ENCODE measurements around the gene RPLP2. TPM values are rescaled to one million over a fixed set of nuclear protein-coding genes. Genes with fewer than 3 reads are reported as not detected.

Gene RPLP2
- total and polyA plus RNA-seq, 2 donors (not counting 1 experiment from before 2014, with no cell fraction given), result 525 to 3,947 TPM

DNA sequence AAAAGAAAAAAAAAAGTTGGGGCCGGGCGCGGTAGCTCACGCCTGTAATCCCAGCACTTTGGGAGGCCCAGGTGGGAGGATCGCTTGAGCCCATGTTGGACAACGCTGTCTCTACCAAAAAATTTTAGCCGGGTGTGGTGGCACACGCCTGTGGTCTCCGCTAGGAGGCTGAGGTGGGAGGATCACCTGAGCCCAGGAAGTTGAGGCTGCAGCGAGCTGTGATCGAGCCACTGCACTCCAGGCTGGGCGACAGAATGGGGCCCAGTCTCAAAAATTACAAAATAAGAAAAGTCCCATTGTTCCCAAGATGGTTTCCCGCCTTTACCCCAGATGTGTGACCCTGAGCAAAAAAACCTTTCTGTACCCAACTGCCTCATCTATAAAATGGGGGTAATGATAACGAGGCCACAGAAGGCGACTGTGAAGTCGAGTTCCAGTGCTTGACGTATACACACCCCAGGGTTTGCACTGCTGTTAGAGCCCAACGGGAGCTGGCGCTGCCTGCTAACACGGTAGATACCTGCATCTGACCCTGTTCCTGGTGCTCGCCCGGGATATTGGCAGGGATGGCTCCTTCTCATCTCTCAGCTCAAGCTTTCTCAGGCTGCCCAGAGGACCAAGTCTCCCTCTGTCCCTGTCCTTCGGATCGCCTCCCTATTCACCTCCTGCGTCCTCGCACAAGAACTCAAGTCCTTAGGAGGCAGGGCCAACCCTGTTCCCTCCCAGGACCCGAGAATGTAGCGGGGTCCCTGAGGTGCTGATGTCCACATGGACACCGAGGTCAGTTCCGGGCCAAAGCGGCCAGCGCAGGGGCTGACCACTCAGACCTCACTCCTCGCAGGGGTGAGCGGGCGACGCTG is 1.1 kb upstream of the RPLP2 start:
- peak overlapping the region in 4 of 5 experiments; percentile 53 to 95 (median 88) for H3K4me3 ChIP-seq (ENCODE audit: control extremely low read depth in 1 of 5, extremely low read depth in 1 of 5, insufficient read depth in 1 of 5, low read depth in 2 of 5, low read length in 4 of 5)
- H2AFZ ChIP-seq (ENCODE audit: insufficient read depth, low read depth, low read length, poor library complexity, severe bottlenecking), result peak overlapping the region; percentile 93
- DNase-seq (no peak), ATAC-seq (ENCODE audit: low read depth) (no peak)
- intact Hi-C loops (cut with micrococcal nuclease), result loop anchor here (1.0 to 5.0 kb wide), 5 partner anchors 10 to 302 kb away; partner anchors contain the start of genes AP2A2, POLR2L, RNH1 and SLC25A22
- 25% methylated on average over 32 of the region's 36 CpGs for WGBS (ENCODE audit: insufficient coverage)
- H3K27ac ChIP-seq (ENCODE audit: low read length in 2 of 2), result peak overlapping the region; percentile 83 to 94
- Mint-ChIP-seq H3K27me3 (no peaks in the 10 kb centered on the region), H3K9me3 (ENCODE audit: insufficient read depth) (no peaks in the 10 kb centered on the region), H3K27ac (peak overlapping the region; percentile 99), H3K4me1 (peaks cover 45% of the 10 kb centered on the region), H3K4me3 (peak overlapping the region; percentile 96)
- H3K9me3 ChIP-seq (ENCODE audit: control extremely low read depth in 1 of 3, control insufficient read depth in 2 of 3, insufficient read depth in 1 of 3, low read length in 2 of 3), result no peaks in the 10 kb centered on the region
- peak overlapping the region; percentile 87 for H3K4me2 ChIP-seq (replicated peaks; ENCODE audit: low read depth, low read length, poor library complexity, severe bottlenecking)
- peaks cover 38% of the 10 kb centered on the region for H3K79me2 ChIP-seq (ENCODE audit: control insufficient read depth, insufficient read depth, low read length)
- peak overlapping the region; percentile 90 for H3K9ac ChIP-seq (ENCODE audit: low read length)
- H3K27me3 ChIP-seq (replicated peaks in 1 of 4; ENCODE audit: control extremely low read depth in 1 of 4, control insufficient read depth in 3 of 4, insufficient read depth in 4 of 4, low read length in 3 of 4), result no peaks in the 10 kb centered on the region
- TF ChIP-seq, protein P1, sequence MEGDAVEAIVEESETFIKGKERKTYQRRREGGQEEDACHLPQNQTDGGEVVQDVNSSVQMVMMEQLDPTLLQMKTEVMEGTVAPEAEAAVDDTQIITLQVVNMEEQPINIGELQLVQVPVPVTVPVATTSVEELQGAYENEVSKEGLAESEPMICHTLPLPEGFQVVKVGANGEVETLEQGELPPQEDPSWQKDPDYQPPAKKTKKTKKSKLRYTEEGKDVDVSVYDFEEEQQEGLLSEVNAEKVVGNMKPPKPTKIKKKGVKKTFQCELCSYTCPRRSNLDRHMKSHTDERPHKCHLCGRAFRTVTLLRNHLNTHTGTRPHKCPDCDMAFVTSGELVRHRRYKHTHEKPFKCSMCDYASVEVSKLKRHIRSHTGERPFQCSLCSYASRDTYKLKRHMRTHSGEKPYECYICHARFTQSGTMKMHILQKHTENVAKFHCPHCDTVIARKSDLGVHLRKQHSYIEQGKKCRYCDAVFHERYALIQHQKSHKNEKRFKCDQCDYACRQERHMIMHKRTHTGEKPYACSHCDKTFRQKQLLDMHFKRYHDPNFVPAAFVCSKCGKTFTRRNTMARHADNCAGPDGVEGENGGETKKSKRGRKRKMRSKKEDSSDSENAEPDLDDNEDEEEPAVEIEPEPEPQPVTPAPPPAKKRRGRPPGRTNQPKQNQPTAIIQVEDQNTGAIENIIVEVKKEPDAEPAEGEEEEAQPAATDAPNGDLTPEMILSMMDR (IDR thresholded peaks at IDR 0.05), result no peak
- no peak for TF ChIP-seq EZH2 (IDR thresholded peaks at IDR 0.05; ENCODE audit: borderline replicate concordance, insufficient read depth, low read depth, low read length, poor library complexity, severe bottlenecking)
- H4K20me1 ChIP-seq (ENCODE audit: control insufficient read depth, insufficient read depth, low read length, poor library complexity, severe bottlenecking), result peaks cover 41% of the 10 kb centered on the region
- ChIA-PET CTCF (interaction anchor here (1.1 to 2.6 kb wide), 4 partner anchors 10 to 254 kb away, joined by 3 to 14 read pairs (median 4); partner anchors contain the start of gene PNPLA2), POLR2A (interaction anchor here (0.8 to 2.9 kb wide), 6 partner anchors 11 to 113 kb away, joined by 3 to 32 read pairs (median 8); partner anchors contain the start of genes PNPLA2, POLR2L, SLC25A22 and TMEM80)
- H3K36me3 ChIP-seq (replicated peaks in 1 of 2; ENCODE audit: control extremely low read depth in 1 of 2, control insufficient read depth in 1 of 2, extremely low read depth in 1 of 2, insufficient read depth in 2 of 2, low read length in 1 of 2), result peaks cover 2 to 24% of the 10 kb centered on the region in 2 experiments
- peaks cover 31 to 43% of the 10 kb centered on the region in 2 donors for H3K4me1 ChIP-seq (ENCODE audit: control insufficient read depth in 2 of 2, insufficient read depth in 2 of 2, low read length in 2 of 2)
